Umbilical cord (tissue), 2 donors: ENCODE data around the gene MYO3B. TPM values are rescaled to one million over a fixed set of nuclear protein-coding genes. Genes with fewer than 3 reads are reported as not detected.

Source experiments
- DNase-seq: peaks from one replicate; pipeline ENCODE4 v3.0.0-alpha.2; 2015; ENCODE audit warnings: low spot score
- total RNA-seq: library from RNA; depleted of rRNA; stranded (reverse); fragments of >200 nt; gene quantifications from one replicate; pipeline ENCODE4 v1.2.3, GENCODE V29; 2014; ENCODE audit warnings: low replicate concordance; ENCODE audit not compliant: insufficient read depth

MYO3B gene
- total RNA-seq, 1 donor from 2014 or later: 3.9 TPM

GRCh38 chr2:170236680-170237047, 58.7 kb downstream of the MYO3B start:
- DNase-seq: no peak

DNA sequence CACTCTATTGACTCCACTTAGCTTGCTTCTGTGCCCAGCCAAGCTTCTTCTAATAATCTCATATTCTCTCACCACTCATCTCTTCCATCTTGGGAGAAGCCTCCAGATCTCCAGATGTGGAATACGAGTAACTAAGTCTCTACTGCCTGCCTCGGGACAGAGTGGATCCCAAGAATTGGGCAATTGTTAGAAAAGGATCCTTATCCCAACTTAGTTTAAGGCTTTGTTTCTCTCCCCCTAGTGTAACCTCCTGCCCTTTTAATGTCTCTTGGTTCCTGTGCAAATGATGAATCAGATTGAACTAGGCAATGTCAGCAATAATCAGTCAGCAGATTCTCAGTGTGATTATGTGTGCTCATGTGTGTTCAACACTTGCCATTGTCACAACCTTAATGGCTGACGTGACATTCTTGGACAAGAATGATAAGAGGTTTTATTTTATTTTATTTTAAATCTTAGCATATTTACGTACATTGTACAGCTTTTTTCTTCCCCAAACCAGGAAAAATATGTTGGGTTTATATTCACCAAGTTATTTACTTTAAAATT, 59.7 kb downstream of the MYO3B start:
- DNase-seq: no peak

GRCh38 chr2:170238776-170239175, 60.8 kb downstream of the MYO3B start:
- no peak for DNase-seq

DNA sequence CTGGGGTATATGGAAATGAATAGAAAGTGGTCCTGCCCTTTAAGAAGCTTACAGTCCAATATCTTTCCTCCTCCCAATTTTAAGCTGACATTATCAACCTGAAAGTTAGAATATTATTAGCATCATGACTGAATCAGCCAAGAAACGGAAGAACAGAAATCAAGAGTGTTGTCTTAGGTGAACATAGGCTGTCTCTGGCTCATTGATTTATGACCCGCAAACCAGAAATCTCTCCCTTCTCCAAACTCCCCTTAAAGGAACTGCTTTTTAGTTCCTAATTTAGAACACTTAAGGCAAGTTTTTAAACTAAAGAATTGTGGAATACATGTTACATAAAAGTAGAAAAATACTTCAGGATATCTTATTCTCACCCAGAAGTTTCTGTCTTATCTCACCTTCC, 62.7 kb downstream of the MYO3B start:
- no peak for DNase-seq

GRCh38 chr2:170241756-170242155, 63.8 kb downstream of the MYO3B start:
- DNase-seq: no peak

DNA sequence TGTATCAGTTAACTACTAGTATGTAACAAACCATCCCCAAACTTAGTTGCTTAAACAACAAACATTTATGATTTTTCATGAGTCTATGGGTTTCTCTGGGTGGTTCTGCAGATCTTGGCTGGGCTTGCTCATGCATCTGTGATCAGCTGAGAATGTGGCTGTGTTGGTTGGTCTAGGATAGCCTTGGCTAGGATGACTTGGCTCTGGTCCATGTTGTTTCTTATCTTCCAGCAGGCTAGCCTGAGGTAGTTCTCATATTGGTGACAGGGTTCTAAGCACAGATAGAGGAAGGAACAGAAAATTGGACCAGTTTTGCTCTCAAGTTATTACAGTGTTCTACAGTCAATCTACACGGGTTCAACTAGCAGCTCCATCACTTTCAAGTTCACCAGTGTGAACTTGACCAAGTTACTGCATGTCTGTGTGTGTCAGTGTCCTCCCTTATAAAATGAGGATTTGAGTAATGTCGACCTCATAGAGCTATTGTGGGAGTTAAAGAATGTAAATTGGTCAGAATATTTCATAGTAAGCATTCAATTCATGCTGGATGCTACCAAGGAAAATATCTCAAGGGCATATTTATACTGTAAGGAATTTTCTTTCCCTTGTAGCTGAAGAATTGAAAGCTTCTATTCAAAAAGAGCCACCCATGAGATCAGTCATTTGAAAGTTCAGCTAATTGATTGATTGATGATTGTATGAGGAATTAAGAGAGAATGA, 65.3 kb downstream of the MYO3B start:
- no peak for DNase-seq

- DNase-seq: no peak
These were observed 66.0 kb downstream of the MYO3B start for GRCh38 chr2:170243898-170244297.

DNA sequence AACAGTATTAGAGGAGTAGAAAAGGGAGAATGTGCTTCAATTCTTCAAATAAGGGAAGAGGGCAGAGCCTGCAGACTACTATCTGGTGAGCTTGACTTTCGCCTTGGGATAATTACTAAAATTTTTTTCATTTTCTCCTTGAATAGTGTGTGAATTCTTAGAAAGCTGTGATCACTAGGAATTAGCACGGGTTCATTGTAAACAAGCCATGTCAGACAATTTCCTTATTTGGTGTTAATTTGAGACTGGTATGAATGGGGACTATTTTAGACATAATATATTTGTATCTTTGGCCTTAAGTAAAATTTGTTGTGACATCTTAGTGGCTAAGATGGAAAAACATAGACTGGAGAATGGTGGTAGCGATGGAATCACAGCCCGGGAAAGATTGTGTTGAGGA, 66.6 kb downstream of the MYO3B start:
- no peak for DNase-seq

GRCh38 chr2:170245312-170245711, 67.4 kb downstream of the MYO3B start:
- no peak for DNase-seq

DNA sequence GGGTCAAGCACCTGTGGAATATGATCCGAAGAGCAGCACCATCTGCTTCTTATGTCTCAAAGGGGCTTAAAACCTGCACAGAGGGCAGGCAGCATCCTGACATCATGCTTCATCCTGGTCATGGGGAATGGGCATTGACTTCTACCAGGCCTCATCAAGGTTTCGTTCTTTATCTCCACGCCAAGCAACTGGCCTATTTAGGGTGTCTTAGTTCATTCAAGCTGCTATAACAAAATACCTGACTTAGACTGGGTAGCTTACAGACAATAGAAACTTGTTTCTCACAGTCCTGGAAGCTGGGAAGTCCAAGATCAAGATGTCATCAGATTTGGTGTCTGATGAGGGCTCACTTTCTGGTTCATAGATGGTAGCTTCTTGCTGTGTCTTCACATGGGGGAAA, 69.4 kb downstream of the MYO3B start:
- no peak for DNase-seq

- DNase-seq: no peak
These were observed 70.0 kb downstream of the MYO3B start for GRCh38 chr2:170247882-170248393.

DNA sequence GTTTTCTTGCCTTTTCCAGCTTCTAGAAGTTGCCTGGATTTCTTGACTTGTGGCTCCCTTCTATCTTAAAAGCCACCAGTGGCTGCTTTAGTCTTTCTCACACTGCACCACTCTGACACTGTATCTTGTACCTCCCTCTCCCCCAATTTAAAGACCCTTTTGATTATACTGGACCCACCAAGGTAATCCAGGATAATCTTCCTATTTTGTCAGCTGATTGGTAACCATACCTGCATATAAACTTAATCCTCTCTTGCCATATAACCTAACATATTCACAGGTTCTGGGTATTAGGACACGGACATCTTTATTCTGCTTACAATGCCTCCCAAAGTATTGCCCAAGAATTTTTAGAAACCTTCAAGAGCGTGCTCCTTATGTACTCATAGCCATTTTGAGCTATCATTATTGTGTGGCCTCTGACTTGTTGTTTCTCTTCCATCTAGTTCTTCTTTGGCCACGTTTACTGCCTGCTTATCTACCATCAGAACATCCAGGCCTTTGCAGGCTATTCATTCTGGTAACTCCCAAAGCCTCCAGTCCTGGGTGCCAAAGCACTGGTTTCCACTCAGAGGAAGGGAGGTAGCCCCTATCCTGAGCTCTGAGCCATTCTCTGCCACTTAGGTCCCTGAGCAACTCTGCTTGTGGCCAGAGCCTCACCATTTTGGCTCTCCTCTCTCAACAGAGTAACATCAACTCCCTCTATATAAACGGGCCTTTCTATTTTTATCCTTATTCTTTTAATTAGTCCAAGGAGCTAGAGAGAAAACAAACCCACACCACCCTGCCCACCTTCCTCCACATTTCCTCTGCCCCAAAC, 70.8 kb downstream of the MYO3B start:
- DNase-seq: no peak

- DNase-seq: no peak
These were observed 71.8 kb downstream of the MYO3B start for GRCh38 chr2:170249761-170250160.

DNA sequence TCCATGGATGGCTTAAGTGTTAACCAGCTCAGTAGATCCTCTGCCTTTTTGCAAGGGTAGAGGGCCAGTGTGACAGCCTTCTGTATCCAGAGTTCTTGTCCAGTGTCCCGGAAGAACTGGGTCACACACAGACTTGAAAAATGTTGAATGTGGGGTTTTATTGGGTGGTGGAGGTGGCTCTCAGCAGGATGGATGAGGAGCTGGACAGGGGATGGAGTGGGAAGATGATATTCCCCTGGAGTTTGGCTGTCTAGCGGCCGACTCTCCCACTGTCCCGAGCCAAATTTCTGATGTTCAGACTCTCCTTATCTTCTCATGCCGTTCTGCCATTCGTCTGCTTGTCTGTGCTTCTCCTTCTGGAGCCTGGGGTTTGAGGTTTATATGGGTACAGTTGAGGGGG, 72.6 kb downstream of the MYO3B start:
- no peak for DNase-seq

GRCh38 chr2:170252414-170252813, 74.5 kb downstream of the MYO3B start:
- no peak for DNase-seq

GRCh38 chr2:170253721-170254230, 75.8 kb downstream of the MYO3B start:
- DNase-seq: no peak

- no peak for DNase-seq
These were observed 76.4 kb downstream of the MYO3B start for GRCh38 chr2:170254293-170254732.

DNA sequence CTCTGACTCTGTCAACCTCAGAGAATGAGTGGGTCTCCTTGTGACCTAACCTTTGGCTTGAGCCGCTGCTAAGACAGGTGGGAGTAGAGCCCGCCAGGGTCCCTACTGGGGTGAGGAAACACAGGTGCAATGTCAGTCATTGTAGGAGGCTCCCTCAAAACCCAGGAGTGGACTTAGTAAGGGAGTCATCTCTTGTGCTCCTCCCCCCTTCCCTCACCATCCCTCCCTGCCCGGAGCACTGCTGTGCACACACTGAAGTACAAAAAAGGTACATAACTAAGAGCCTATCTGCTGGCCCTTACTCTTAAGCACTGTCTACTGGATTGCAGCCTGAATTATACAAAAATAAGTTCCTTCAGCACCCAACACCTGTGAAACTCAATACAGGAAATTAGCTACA, 77.2 kb downstream of the MYO3B start:
- DNase-seq: no peak

DNA sequence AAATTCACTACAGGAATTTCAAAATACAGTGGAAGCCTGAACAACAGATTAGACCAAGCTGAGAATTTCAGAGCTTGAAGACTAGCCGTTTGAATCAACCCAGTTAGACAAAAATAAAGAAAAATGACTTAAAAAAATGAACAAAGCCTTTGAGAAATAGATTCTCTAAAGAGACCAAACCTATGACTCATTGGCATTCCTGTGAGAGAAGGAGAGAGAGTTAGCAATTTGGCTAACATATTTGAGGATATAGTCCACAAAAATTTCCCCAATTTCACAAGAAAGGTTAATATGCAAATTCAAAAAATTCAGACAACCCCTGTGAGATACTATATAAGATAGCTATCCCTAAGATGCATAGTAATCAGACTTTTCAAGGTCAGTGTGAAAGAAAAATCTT, 78.0 kb downstream of the MYO3B start:
- no peak for DNase-seq

DNA sequence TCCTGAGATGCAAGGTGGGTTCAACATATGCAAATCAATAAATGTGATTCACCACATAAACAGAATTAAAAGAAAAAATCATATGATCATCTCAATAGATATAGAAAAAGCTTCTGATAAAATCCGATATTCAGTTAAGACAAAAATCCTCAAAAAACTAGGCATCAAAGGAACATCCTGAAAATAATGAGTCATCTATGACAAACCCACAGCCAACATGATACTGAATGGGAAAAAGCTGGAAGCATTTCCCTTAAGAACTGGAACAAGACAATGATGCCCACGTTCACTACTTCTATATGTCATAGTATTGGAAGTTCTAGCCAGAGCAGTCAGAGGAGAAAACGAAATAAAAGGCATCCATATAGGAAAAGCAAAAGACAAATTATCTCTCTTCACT, 80.4 kb downstream of the MYO3B start:
- DNase-seq: no peak

GRCh38 chr2:170260188-170260587, 82.2 kb downstream of the MYO3B start:
- DNase-seq: no peak

DNA sequence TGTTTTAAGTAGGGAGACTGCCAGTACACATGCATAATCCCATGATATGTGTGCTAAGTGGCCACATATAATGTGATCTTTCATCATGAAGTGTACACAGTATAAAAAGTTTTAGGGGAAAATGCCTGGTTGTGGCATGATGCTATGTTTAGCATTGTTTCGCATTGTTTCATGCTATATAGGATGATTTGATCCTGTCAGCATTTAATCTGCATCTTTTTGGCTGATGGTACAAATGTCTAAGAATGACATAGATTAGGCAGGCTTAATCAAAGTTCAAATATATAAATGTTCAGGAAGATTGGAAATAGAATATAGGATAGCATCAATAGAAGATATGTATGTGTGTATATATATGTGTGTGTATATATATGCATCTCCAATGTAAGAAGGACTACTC, 83.6 kb downstream of the MYO3B start:
- no peak for DNase-seq
